SK-N-SH (cell line): ENCODE data around the gene ETV6. TPM values are rescaled to one million over a fixed set of nuclear protein-coding genes. Genes with fewer than 3 reads are reported as not detected.
"Not testable (repeated sequence)": the region's sequence is repeated elsewhere in the genome, so short reads cannot be mapped to it uniquely, and the experiment has no call there.

Experiments
- CTCF ChIA-PET: fragments of 300-600, 350-600 bp; formaldehyde crosslinking; extraction: SDS; loops from one replicate; lab custom pipeline; 2021; lab: Yijun Ruan, JAX
- POLR2A ChIA-PET: fragments of 350-600 bp; sonication (Branson Sonifier 250); formaldehyde crosslinking; extraction: SDS; loops from one replicate; lab custom pipeline; 2020; ENCODE audit warnings: antibody characterized with exemption, inconsistent platforms; lab: Yijun Ruan, JAX
- DNase-seq: peaks from one replicate; pipeline ENCODE4 v3.0.0; 2012
- H2AFZ ChIP-seq: fragments of 200-600 bp; sonication (generic); 2 replicates; pipeline ENCODE4 v1.8.1; 2016; ENCODE audit warnings: antibody characterized with exemption, mild to moderate bottlenecking, low read depth
- H3F3A ChIP-seq: fragments of 200-600 bp; sonication (generic); replicated peaks from 2 replicates; pipeline ENCODE3; 2016; ENCODE audit warnings: antibody characterized with exemption, mild to moderate bottlenecking; ENCODE audit not compliant: insufficient read depth
- H3K27ac ChIP-seq, 2 experiments: fragments of 200-500 bp in 1 of 2; fragments of 200-600 bp in 1 of 2; sonication (Bioruptor generic) in 1 of 2; sonication (generic), shearing (Covaris generic) in 1 of 2; 2 replicates each; pipeline versions ENCODE4 v1.5.1 to v1.6.1; 2014 to 2016; ENCODE audit warnings: low read depth in 2 of 2, inconsistent platforms in 1 of 2, low read length in 1 of 2, mild to moderate bottlenecking in 1 of 2, mixed read lengths in 1 of 2
- H3K27me3 ChIP-seq: fragments of 200-600 bp; sonication (generic), shearing (Covaris generic); 2 replicates; pipeline ENCODE4 v1.6.1; 2016; ENCODE audit warnings: mixed run types; ENCODE audit not compliant: insufficient read depth
- H3K36me3 ChIP-seq, 2 experiments: fragments of 200-500 bp in 1 of 2; fragments of 200-600 bp in 1 of 2; sonication (Bioruptor generic) in 1 of 2; sonication (generic) in 1 of 2; replicated peaks in 1 of 2; 2 replicates each; pipeline versions ENCODE3 to v1.5.1; 2014 to 2016; ENCODE audit warnings: low read length in 1 of 2, mild to moderate bottlenecking in 1 of 2; ENCODE audit not compliant: insufficient read depth in 2 of 2, control insufficient read depth in 1 of 2
- H3K4me1 ChIP-seq, 2 experiments: fragments of 200-500 bp in 1 of 2; fragments of 200-600 bp in 1 of 2; sonication (Bioruptor generic) in 1 of 2; sonication (generic), shearing (Covaris generic) in 1 of 2; 2 replicates each; pipeline versions ENCODE4 v1.5.1 to v1.6.1; 2014 to 2016; ENCODE audit warnings: low read depth in 1 of 2, low read length in 1 of 2, mixed run types in 1 of 2; ENCODE audit not compliant: insufficient read depth in 2 of 2, control insufficient read depth in 1 of 2
- H3K4me2 ChIP-seq: fragments of 200-600 bp; sonication (generic), shearing (Covaris generic); 2 replicates; pipeline ENCODE4 v1.6.1; 2017; ENCODE audit warnings: mixed run types
- H3K4me3 ChIP-seq, 2 experiments: fragments of 200-500 bp in 1 of 2; fragments of 200-600 bp in 1 of 2; sonication (Bioruptor generic) in 1 of 2; sonication (generic), shearing (Covaris generic) in 1 of 2; 2 replicates each; pipeline versions ENCODE4 v1.5.1 to v1.8.1; 2014 to 2016; ENCODE audit warnings: low read depth in 2 of 2, inconsistent platforms in 1 of 2, low read length in 1 of 2, mild to moderate bottlenecking in 1 of 2, mixed read lengths in 1 of 2, moderate library complexity in 1 of 2
- H3K79me2 ChIP-seq: fragments of 200-600 bp; sonication (generic); 2 replicates; pipeline ENCODE4 v1.8.1; 2017; ENCODE audit warnings: mild to moderate bottlenecking; ENCODE audit not compliant: insufficient read depth
- H3K9ac ChIP-seq: fragments of 200-600 bp; sonication (generic); 2 replicates; pipeline ENCODE4 v1.6.1; 2017; ENCODE audit warnings: mixed run types
- H3K9me2 ChIP-seq: fragments of 200-600 bp; sonication (generic); 2 replicates; pipeline ENCODE4 v1.6.1; 2017; ENCODE audit warnings: mixed run types
- H3K9me3 ChIP-seq: fragments of 200-600 bp; sonication (generic); 2 replicates; pipeline ENCODE4 v1.6.1; 2017; ENCODE audit warnings: mixed run types, mild to moderate bottlenecking, moderate library complexity
- H4K20me1 ChIP-seq: fragments of 200-600 bp; sonication (generic); 2 replicates; pipeline ENCODE4 v1.6.1; 2017; ENCODE audit warnings: mild to moderate bottlenecking, mixed run types; ENCODE audit not compliant: insufficient read depth
- CHD2 ChIP-seq: fragments of 150-350 bp; IDR thresholded peaks from 2 replicates; pipeline ENCODE4 v1.6.1; 2018; ENCODE audit warnings: low read length; ENCODE audit not compliant: partially characterized antibody
- ELF1 ChIP-seq: IDR thresholded peaks from 2 replicates; pipeline ENCODE4 v1.4.0; 2012
- EP300 ChIP-seq, 2 experiments: IDR thresholded peaks; 2 replicates each; pipeline versions ENCODE4 v1.4.0 to v1.6.1; 2012; ENCODE audit warnings: borderline replicate concordance in 1 of 2, low read depth in 1 of 2, low read length in 1 of 2
- FOXJ3 ChIP-seq: sonication (generic); formaldehyde crosslinking; IDR thresholded peaks from 2 replicates; pipeline ENCODE4 v1.5.1; 2020; ENCODE audit warnings: mild to moderate bottlenecking, missing genetic modification reagents
- GABPA ChIP-seq: IDR thresholded peaks from 2 replicates; pipeline ENCODE4 v1.4.0; 2012; ENCODE audit warnings: low read depth, mild to moderate bottlenecking
- GATA2 ChIP-seq: sonication (generic); formaldehyde crosslinking; IDR thresholded peaks from 2 replicates; pipeline ENCODE4 v1.5.0; 2020; ENCODE audit warnings: mild to moderate bottlenecking, missing genetic modification reagents
- JUND ChIP-seq: IDR thresholded peaks from 2 replicates; pipeline ENCODE4 v1.4.0; 2012
- MEF2A ChIP-seq: IDR thresholded peaks from 2 replicates; pipeline ENCODE4 v1.4.0; 2012; ENCODE audit warnings: low read depth, borderline replicate concordance
- SIN3A ChIP-seq: IDR thresholded peaks from 2 replicates; pipeline ENCODE4 v1.6.1; 2012; ENCODE audit warnings: low read depth, mild to moderate bottlenecking, low read length, moderate library complexity, borderline replicate concordance
- TAF1 ChIP-seq: IDR thresholded peaks from 2 replicates; pipeline ENCODE4 v1.6.1; 2012; ENCODE audit warnings: low read depth, mild to moderate bottlenecking, low read length, moderate library complexity, borderline replicate concordance
- TCF12 ChIP-seq: IDR thresholded peaks from 2 replicates; pipeline ENCODE4 v1.4.0; 2012
- TEAD4 ChIP-seq: IDR thresholded peaks from 2 replicates; pipeline ENCODE4 v1.4.0; 2012; ENCODE audit warnings: mild to moderate bottlenecking, borderline replicate concordance; ENCODE audit not compliant: insufficient read depth
- YY1 ChIP-seq: IDR thresholded peaks from 2 replicates; pipeline ENCODE4 v1.4.0; 2012; ENCODE audit warnings: low read depth, mild to moderate bottlenecking
- WGBS: methylation state at CpG from one replicate; pipeline ENCODE4 v1.1.6; 2017; ENCODE audit warnings: low lambda C conversion rate; 5-methylcytosine and 5-hydroxymethylcytosine counted together
- polyA plus RNA-seq, 3 experiments: library from polyadenylated mRNA; depleted of rRNA; stranded (reverse); fragments of >200 nt; gene quantifications; 2 replicates each; pipeline ENCODE4 v1.2.3, GENCODE V29; 2012
- TF ChIP-seq, protein P1 (sequence below): IDR thresholded peaks from 2 replicates; pipeline ENCODE4; 2012
- TF ChIP-seq, protein P2 (sequence below): IDR thresholded peaks from 2 replicates; pipeline ENCODE4 v1.4.0; 2012; ENCODE audit warnings: low read depth, borderline replicate concordance
- TF ChIP-seq, protein P3 (sequence below): fragments of 150-350 bp; IDR thresholded peaks from 2 replicates; pipeline ENCODE4 v1.6.1; 2016; ENCODE audit warnings: mild to moderate bottlenecking, low read depth, low read length

ETV6 gene
- polyA plus RNA-seq, 1 of the 3 experiments (the other 2 are of a cell fraction): 4.0 TPM

DNA sequence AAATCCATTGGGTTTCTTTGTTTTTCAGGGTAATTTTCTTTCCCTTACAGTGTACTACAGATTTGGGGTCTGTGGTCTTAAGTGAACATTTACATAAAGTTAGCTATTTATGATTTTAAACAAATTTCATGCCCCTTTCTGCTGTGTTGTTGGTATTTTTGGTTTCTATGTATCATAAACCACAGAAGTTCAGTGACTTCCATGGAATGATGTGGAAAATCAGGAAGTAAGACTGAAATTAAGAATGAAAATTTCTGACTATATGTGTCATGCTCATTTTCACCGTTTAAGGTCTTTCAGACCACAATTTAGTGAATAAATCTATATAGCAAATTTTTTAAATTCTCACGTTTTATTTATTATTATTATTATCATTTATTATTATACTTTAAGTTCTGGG is 31.7 kb downstream of the ETV6 start:
- 64% methylated on average over 2 of the region's 2 CpGs for WGBS

DNA sequence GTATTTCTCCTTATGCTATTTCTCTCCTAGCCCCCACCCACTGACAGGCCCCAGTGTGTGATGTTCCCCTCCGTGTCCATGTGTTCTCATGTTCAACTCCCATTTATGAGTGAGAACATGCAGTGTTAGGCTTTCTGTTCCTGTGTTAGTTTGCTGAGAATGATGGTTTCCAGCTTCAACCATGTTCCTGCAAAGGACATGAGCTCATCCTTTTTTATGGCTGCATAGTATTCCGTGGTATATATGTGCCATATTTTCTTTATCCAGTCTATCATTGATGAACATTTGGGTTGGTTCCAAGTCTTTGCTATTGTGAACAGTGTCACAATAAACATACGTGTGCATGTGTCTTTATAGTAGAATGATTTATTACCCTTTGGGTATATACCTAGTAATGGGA is 32.2 kb downstream of the ETV6 start:
- POLR2A ChIA-PET, H3K27ac ChIP-seq, H3K9me3 ChIP-seq, H2AFZ ChIP-seq, H3K27me3 ChIP-seq, H3K4me1 ChIP-seq, H3K9ac ChIP-seq, DNase-seq, H3K9me2 ChIP-seq, H3F3A ChIP-seq, H3K4me2 ChIP-seq, H3K4me3 ChIP-seq, CTCF ChIA-PET: not testable (repeated sequence)
- H4K20me1 ChIP-seq: peaks cover 58% of the 10 kb centered on the region
- peaks cover 3 to 11% of the 10 kb centered on the region in 2 experiments for H3K36me3 ChIP-seq
- H3K79me2 ChIP-seq: peaks cover 98% of the 10 kb centered on the region
- WGBS: 88% methylated on average over 3 of the region's 3 CpGs

More for the DNA sequence above, 31.7 kb downstream of the ETV6 start:
- no peaks in the 10 kb centered on the region for H3K27me3 ChIP-seq
- H3K4me1 ChIP-seq: peaks cover 4 to 9% of the 10 kb centered on the region in 2 experiments; a peak in 3 of 4 replicates
- CTCF ChIA-PET: no interaction called here
- H3K9ac ChIP-seq: no peak overlapping the region
- no peaks in the 10 kb centered on the region for H3F3A ChIP-seq
- H3K9me2 ChIP-seq: no peaks in the 10 kb centered on the region
- no peak for DNase-seq
- H3K9me3 ChIP-seq: no peaks in the 10 kb centered on the region
- H3K36me3 ChIP-seq: peaks cover 3 to 11% of the 10 kb centered on the region in 2 experiments
- H3K79me2 ChIP-seq: peaks cover 98% of the 10 kb centered on the region
- H3K4me3 ChIP-seq: no peak overlapping the region
- no peak overlapping the region for H3K4me2 ChIP-seq
- no peak overlapping the region for H2AFZ ChIP-seq
- no peak overlapping the region for H3K27ac ChIP-seq
- POLR2A ChIA-PET: no interaction called here
- TF ChIP-seq JUND (no peak), MEF2A (no peak), YY1 (no peak), SIN3A (no peak)
- TF ChIP-seq, protein P1, sequence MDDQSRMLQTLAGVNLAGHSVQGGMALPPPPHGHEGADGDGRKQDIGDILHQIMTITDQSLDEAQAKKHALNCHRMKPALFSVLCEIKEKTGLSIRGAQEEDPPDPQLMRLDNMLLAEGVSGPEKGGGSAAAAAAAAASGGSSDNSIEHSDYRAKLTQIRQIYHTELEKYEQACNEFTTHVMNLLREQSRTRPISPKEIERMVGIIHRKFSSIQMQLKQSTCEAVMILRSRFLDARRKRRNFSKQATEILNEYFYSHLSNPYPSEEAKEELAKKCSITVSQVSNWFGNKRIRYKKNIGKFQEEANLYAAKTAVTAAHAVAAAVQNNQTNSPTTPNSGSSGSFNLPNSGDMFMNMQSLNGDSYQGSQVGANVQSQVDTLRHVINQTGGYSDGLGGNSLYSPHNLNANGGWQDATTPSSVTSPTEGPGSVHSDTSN: no peak
- TF ChIP-seq, protein P2, sequence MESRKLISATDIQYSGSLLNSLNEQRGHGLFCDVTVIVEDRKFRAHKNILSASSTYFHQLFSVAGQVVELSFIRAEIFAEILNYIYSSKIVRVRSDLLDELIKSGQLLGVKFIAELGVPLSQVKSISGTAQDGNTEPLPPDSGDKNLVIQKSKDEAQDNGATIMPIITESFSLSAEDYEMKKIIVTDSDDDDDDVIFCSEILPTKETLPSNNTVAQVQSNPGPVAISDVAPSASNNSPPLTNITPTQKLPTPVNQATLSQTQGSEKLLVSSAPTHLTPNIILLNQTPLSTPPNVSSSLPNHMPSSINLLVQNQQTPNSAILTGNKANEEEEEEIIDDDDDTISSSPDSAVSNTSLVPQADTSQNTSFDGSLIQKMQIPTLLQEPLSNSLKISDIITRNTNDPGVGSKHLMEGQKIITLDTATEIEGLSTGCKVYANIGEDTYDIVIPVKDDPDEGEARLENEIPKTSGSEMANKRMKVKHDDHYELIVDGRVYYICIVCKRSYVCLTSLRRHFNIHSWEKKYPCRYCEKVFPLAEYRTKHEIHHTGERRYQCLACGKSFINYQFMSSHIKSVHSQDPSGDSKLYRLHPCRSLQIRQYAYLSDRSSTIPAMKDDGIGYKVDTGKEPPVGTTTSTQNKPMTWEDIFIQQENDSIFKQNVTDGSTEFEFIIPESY: no peak
- H4K20me1 ChIP-seq: peaks cover 61% of the 10 kb centered on the region

DNA sequence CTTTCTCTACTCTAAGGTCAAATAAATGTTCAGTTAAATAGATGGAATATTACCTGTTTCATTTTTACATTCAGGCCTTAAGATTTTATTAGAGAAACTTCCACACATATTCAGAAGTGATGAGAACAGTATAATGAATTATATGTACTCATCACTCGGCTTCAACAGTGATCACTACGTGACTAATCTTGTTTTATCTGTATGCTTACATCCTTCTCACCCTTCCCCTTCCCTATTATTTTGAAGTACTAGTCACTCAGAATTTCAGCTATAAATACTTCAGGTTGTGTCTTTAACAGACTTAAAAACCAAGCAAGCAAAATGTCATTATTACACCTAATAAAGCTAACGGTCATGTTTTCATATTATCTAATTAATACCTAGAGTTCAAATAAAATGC is 34.9 kb downstream of the ETV6 start:
- H3K4me3 ChIP-seq: no peak overlapping the region
- peaks cover 4 to 18% of the 10 kb centered on the region in 2 experiments; a peak in 3 of 4 replicates for H3K4me1 ChIP-seq
- no peaks in the 10 kb centered on the region for H3K36me3 ChIP-seq
- TF ChIP-seq TCF12: no peak
- TF ChIP-seq GABPA: no peak
- TF ChIP-seq CHD2: no peak
- TF ChIP-seq JUND: no peak
- no peak for TF ChIP-seq TEAD4
- TF ChIP-seq TAF1: no peak
- no peak for TF ChIP-seq ELF1
- TF ChIP-seq GATA2 (CRISPR knock-in tag): no peak
- TF ChIP-seq EP300 (IDR thresholded peaks at IDR 0.05; ENCODE audit: borderline replicate concordance in 1 of 2, low read depth in 1 of 2, low read length in 1 of 2): no peak
- TF ChIP-seq FOXJ3: no peak
- TF ChIP-seq SIN3A: no peak
- TF ChIP-seq, protein P3, sequence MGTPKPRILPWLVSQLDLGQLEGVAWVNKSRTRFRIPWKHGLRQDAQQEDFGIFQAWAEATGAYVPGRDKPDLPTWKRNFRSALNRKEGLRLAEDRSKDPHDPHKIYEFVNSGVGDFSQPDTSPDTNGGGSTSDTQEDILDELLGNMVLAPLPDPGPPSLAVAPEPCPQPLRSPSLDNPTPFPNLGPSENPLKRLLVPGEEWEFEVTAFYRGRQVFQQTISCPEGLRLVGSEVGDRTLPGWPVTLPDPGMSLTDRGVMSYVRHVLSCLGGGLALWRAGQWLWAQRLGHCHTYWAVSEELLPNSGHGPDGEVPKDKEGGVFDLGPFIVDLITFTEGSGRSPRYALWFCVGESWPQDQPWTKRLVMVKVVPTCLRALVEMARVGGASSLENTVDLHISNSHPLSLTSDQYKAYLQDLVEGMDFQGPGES: no peak
- peaks cover 52% of the 10 kb centered on the region for H4K20me1 ChIP-seq
- CTCF ChIA-PET: interaction anchor here (1.1 to 2.2 kb wide), 2 partner anchors 10 to 11 kb away, joined by 3 to 7 read pairs; no protein-coding TSS in a partner anchor
- no peak overlapping the region for H2AFZ ChIP-seq
- H3K9me2 ChIP-seq: no peaks in the 10 kb centered on the region
- peaks cover 92% of the 10 kb centered on the region for H3K79me2 ChIP-seq
- POLR2A ChIA-PET: interaction anchor here (0.8 kb wide), 1 partner anchor 35 kb away, joined by 3 read pairs; the partner anchor contains the start of gene ETV6
- DNase-seq: no peak
- no peak overlapping the region for H3K9ac ChIP-seq
- H3F3A ChIP-seq: no peaks in the 10 kb centered on the region
- H3K27ac ChIP-seq: no peak overlapping the region
- 74% methylated on average over 3 of the region's 3 CpGs for WGBS
- H3K27me3 ChIP-seq: no peaks in the 10 kb centered on the region
- H3K4me2 ChIP-seq: no peak overlapping the region
- H3K9me3 ChIP-seq: no peaks in the 10 kb centered on the region
